C1 segment of cervical spinal cord (tissue), 14 donors: ENCODE data around the gene ACSL3.
"Not testable (repeated sequence)": the region's sequence is repeated elsewhere in the genome, so short reads cannot be mapped to it uniquely, and the experiment has no call there.

ENCODE experiments used
- DNase-seq, 14 donors: peaks; one replicate each; lab custom pipeline; 2025; lab: John Stamatoyannopoulos, UW

The ACSL3 gene

GRCh38 chr2:222969491-222969890 is 108.7 kb downstream of the ACSL3 start:
- DNase-seq = no peak

GRCh38 chr2:222972420-222972819 is 111.6 kb downstream of the ACSL3 start:
- no peak for DNase-seq

- DNase-seq = no peak
Observed at GRCh38 chr2:222973237-222973636, 112.4 kb downstream of the ACSL3 start.

GRCh38 chr2:222973733-222974132 is 112.9 kb downstream of the ACSL3 start:
- no peak for DNase-seq

GRCh38 chr2:222976521-222977061 is 115.8 kb downstream of the ACSL3 start:
- no peak for DNase-seq

- DNase-seq = no peak
Observed at GRCh38 chr2:222977121-222977520, 116.3 kb downstream of the ACSL3 start.

- no peak for DNase-seq
Observed at GRCh38 chr2:222978850-222979249, 118.0 kb downstream of the ACSL3 start.

GRCh38 chr2:222979484-222979883 is 118.6 kb downstream of the ACSL3 start:
- DNase-seq = no peak

- DNase-seq = peak in 9 of 14 donors; percentile 5 to 39 (median 19)
Observed at GRCh38 chr2:222982010-222982908, 121.4 kb downstream of the ACSL3 start.

- no peak for DNase-seq
Observed at GRCh38 chr2:222982909-222983265, 122.1 kb downstream of the ACSL3 start.

- DNase-seq = no peak
Observed at GRCh38 chr2:222984908-222985307, 124.1 kb downstream of the ACSL3 start.

GRCh38 chr2:222989431-222989830 is 128.6 kb downstream of the ACSL3 start:
- no peak for DNase-seq

- not testable (repeated sequence) for DNase-seq
Observed at GRCh38 chr2:222990206-222990605, 129.4 kb downstream of the ACSL3 start.

GRCh38 chr2:222992137-222992536 is 131.3 kb downstream of the ACSL3 start:
- DNase-seq = no peak
